GM23338 (cell line): ENCODE results near the gene MORN2. TPM values are rescaled to one million over a fixed set of nuclear protein-coding genes. Genes with fewer than 3 reads are reported as not detected.

ENCODE experiments used
- ATAC-seq: fragments of 200-7000 bp; cut with Tn5 transposase; 3 replicates; pipeline ENCODE4 v1.9.1; 2020
- DNase-seq: peaks from one replicate; pipeline ENCODE4 v3.0.0-alpha.2; 2015; ENCODE audit warnings: low spot score
- H2AFZ ChIP-seq: fragments of 200-600 bp; sonication (generic); 2 replicates; pipeline ENCODE4 v1.8.0; 2016; ENCODE audit warnings: antibody characterized with exemption, mild to moderate bottlenecking, moderate library complexity
- H3F3A ChIP-seq: fragments of 200-600 bp; sonication (generic); replicated peaks from 2 replicates; pipeline ENCODE4 v1.8.0; 2017; ENCODE audit warnings: antibody characterized with exemption, mixed run types, low read depth
- H3K27ac ChIP-seq: fragments of 200-600 bp; sonication (generic); 2 replicates; pipeline ENCODE4 v1.6.1; 2016; ENCODE audit warnings: low read depth
- H3K27me3 ChIP-seq: fragments of 200-600 bp; sonication (generic); 2 replicates; pipeline ENCODE4 v1.8.0; 2016; ENCODE audit warnings: mild to moderate bottlenecking, mixed run types, moderate library complexity; ENCODE audit not compliant: insufficient read depth
- H3K36me3 ChIP-seq: fragments of 200-600 bp; sonication (generic); 2 replicates; pipeline ENCODE4 v1.8.0; 2016; ENCODE audit warnings: mild to moderate bottlenecking; ENCODE audit not compliant: insufficient read depth
- H3K4me1 ChIP-seq: fragments of 200-600 bp; sonication (generic); 2 replicates; pipeline ENCODE4 v1.8.0; 2016; ENCODE audit warnings: mild to moderate bottlenecking, moderate library complexity; ENCODE audit not compliant: insufficient read depth
- H3K4me2 ChIP-seq: fragments of 200-600 bp; sonication (generic); 2 replicates; pipeline ENCODE4 v1.7.1; 2017; ENCODE audit warnings: mixed run types
- H3K4me3 ChIP-seq: fragments of 200-600 bp; sonication (generic); 2 replicates; pipeline ENCODE4 v1.6.1; 2016; ENCODE audit warnings: mixed run types
- H3K79me2 ChIP-seq: fragments of 200-600 bp; sonication (generic); replicated peaks from 2 replicates; pipeline ENCODE4 v1.8.0; 2017; ENCODE audit warnings: mild to moderate bottlenecking; ENCODE audit not compliant: insufficient read depth
- H3K9me2 ChIP-seq: fragments of 200-600 bp; sonication (generic); 2 replicates; pipeline ENCODE4 v1.8.0; 2017; ENCODE audit not compliant: insufficient read depth
- H4K20me1 ChIP-seq: fragments of 200-600 bp; sonication (generic); replicated peaks from 2 replicates; pipeline ENCODE4 v1.8.0; 2017; ENCODE audit warnings: mild to moderate bottlenecking; ENCODE audit not compliant: insufficient read depth
- H3K27ac Mint-ChIP-seq: 2 replicates; pipeline ENCODE4 v1.8.0; 2020; ENCODE audit warnings: inconsistent platforms, mild to moderate bottlenecking, moderate library complexity, mixed read lengths
- H3K27me3 Mint-ChIP-seq: 3 replicates; pipeline ENCODE4 v1.8.0; 2022; ENCODE audit warnings: low read depth, mild to moderate bottlenecking, moderate library complexity, mixed read lengths, inconsistent platforms; ENCODE audit not compliant: insufficient read depth, poor library complexity
- H3K36me3 Mint-ChIP-seq: 3 replicates; pipeline ENCODE4 v1.8.0; 2021; ENCODE audit warnings: low read depth, mild to moderate bottlenecking, inconsistent platforms, moderate library complexity, mixed read lengths
- H3K4me1 Mint-ChIP-seq: 3 replicates; pipeline ENCODE4 v1.8.0; 2020; ENCODE audit warnings: mild to moderate bottlenecking, inconsistent platforms, mixed read lengths
- H3K4me3 Mint-ChIP-seq: 3 replicates; pipeline ENCODE4 v1.8.0; 2021; ENCODE audit warnings: moderate library complexity, mild to moderate bottlenecking, inconsistent platforms, mixed read lengths
- H3K9me3 Mint-ChIP-seq: 3 replicates; pipeline ENCODE4 v1.8.0; 2020; ENCODE audit warnings: moderate library complexity, mild to moderate bottlenecking, inconsistent platforms, mixed read lengths
- CREB1 ChIP-seq: fragments of 250-450 bp; sonication (Bioruptor Pico); IDR thresholded peaks from 2 replicates; pipeline ENCODE4 v1.5.0; 2020; ENCODE audit warnings: low read depth, mild to moderate bottlenecking, moderate library complexity
- CTCF ChIP-seq, 2 experiments: fragments of 200-600 bp in 1 of 2; sonication (generic) in 1 of 2; conservative IDR thresholded peaks; 2 replicates each; pipeline versions ENCODE4 v1.5.1 to v1.6.1; 2016 to 2017; ENCODE audit warnings: antibody characterized with exemption in 2 of 2, low read depth in 2 of 2, mild to moderate bottlenecking in 2 of 2, moderate library complexity in 1 of 2
- ETS1 ChIP-seq: IDR thresholded peaks from 2 replicates; pipeline ENCODE4 v1.6.1; 2016; ENCODE audit warnings: antibody characterized with exemption
- EZH2 ChIP-seq: fragments of 200-600 bp; sonication (generic); IDR thresholded peaks from one replicate; pipeline ENCODE4 v1.8.0; 2017; ENCODE audit warnings: antibody characterized with exemption, mild to moderate bottlenecking, low read depth; ENCODE audit not compliant: unreplicated experiment
- EZH2phosphoT487 ChIP-seq: fragments of 200-600 bp; sonication (generic); IDR thresholded peaks from one replicate; pipeline ENCODE4 v1.8.1; 2018; ENCODE audit warnings: antibody characterized with exemption; ENCODE audit not compliant: unreplicated experiment
- JUNB ChIP-seq: IDR thresholded peaks from one replicate; pipeline ENCODE4 v1.6.1; 2016; ENCODE audit warnings: antibody characterized with exemption; ENCODE audit not compliant: unreplicated experiment
- NANOG ChIP-seq: IDR thresholded peaks from 2 replicates; pipeline ENCODE4 v1.6.1; 2016; ENCODE audit warnings: antibody characterized with exemption, borderline replicate concordance
- POLR2AphosphoS5 ChIP-seq: IDR thresholded peaks from 2 replicates; pipeline ENCODE4 v1.6.1; 2016; ENCODE audit warnings: antibody characterized with exemption, low read depth
- REST ChIP-seq: IDR thresholded peaks from one replicate; pipeline ENCODE4 v1.6.1; 2018; ENCODE audit warnings: antibody characterized with exemption; ENCODE audit not compliant: unreplicated experiment
- STAT1 ChIP-seq: IDR thresholded peaks from one replicate; pipeline ENCODE4 v1.6.1; 2016; ENCODE audit warnings: antibody characterized with exemption; ENCODE audit not compliant: unreplicated experiment
- ZNF114 ChIP-seq: fragments of 250-450 bp; sonication (Bioruptor Pico); IDR thresholded peaks from 2 replicates; pipeline ENCODE4 v1.5.0; 2020; ENCODE audit warnings: mild to moderate bottlenecking, moderate library complexity
- ZNF331 ChIP-seq: fragments of 250-450 bp; sonication (Bioruptor Pico); IDR thresholded peaks from 2 replicates; pipeline ENCODE4 v1.5.0; 2020; ENCODE audit warnings: low read depth, mild to moderate bottlenecking, moderate library complexity
- polyA plus RNA-seq: library from polyadenylated mRNA; unstranded; fragments of >200 nt; fragmentation: Nextera tagmentation; extraction: Ambion mirVana; gene quantifications from 2 replicates; pipeline ENCODE4 v1.2.1, GENCODE V29; 2016
- total RNA-seq: library from RNA; depleted of rRNA; stranded (reverse); fragments of >200 nt; shearing (Covaris generic); gene quantifications from 2 replicates; pipeline ENCODE4 v1.2.3, GENCODE V29; 2014

Gene MORN2
- total and polyA plus RNA-seq, 2 experiments from 2014 or later = 7.6 to 45.2 TPM

DNA sequence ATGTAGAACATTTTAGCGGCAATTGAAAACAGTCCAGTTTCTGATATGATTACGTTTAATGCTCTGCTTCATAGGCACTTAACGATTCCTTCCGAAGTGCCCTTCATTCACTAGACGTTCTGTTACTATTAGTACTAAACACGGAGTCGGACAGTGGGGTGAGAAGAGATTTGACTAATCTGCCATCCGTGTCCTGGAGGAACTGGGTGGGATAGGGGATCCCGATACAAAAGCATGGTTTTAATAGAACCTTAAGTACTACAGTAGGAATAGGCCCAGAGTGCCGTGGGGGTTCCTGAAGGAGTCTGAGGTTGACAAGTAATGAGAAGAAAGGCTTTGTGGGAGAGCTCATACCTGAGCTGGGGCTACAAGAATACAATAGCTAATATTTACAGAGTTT is 631 bp downstream of the MORN2 start (continued):
- TF ChIP-seq NANOG (no peak), REST (no peak), STAT1 (no peak), EZH2phosphoT487 (no peak), ZNF114 (CRISPR knock-in tag) (no peak), CTCF (conservative IDR thresholded peaks at IDR 0.05; ENCODE audit: low read depth in 2 of 2) (no peak), JUNB (no peak)

GRCh38 chr2:38886063-38886462 is 10.3 kb downstream of the MORN2 start:
- Mint-ChIP-seq H3K27me3 (peaks cover 2% of the 10 kb centered on the region), H3K4me3 (no peak overlapping the region), H3K9me3 (no peaks in the 10 kb centered on the region), H3K4me1 (no peaks in the 10 kb centered on the region), H3K27ac (no peak overlapping the region; the same call in 1 of the 2 replicates), H3K36me3 (no peaks in the 10 kb centered on the region)
- Histone ChIP-seq H3K4me1 (no peaks in the 10 kb centered on the region), H3K79me2 (no peaks in the 10 kb centered on the region), H3K27ac (no peak overlapping the region), H3F3A (no peaks in the 10 kb centered on the region), H3K4me3 (no peak overlapping the region), H3K27me3 (no peaks in the 10 kb centered on the region), H3K4me2 (no peak overlapping the region), H3K9me2 (no peaks in the 10 kb centered on the region), H4K20me1 (no peaks in the 10 kb centered on the region), H2AFZ (no peak overlapping the region), H3K36me3 (no peaks in the 10 kb centered on the region)
- DNase-seq (no peak), ATAC-seq (no peak)
- TF ChIP-seq ZNF114 (CRISPR knock-in tag) (no peak), POLR2AphosphoS5 (no peak), CTCF (conservative IDR thresholded peaks at IDR 0.05; ENCODE audit: low read depth in 2 of 2) (no peak), ZNF331 (no peak), CREB1 (CRISPR knock-in tag) (no peak), STAT1 (no peak), NANOG (no peak), EZH2phosphoT487 (no peak), EZH2 (no peak), ETS1 (no peak)
